Panc1 (cell line): Measurements from ENCODE around the gene SEZ6L. TPM values are rescaled to one million over a fixed set of nuclear protein-coding genes. Genes with fewer than 3 reads are reported as not detected.

Source experiments
- ATAC-seq: fragments of 200-7000 bp; cut with Tn5 transposase; 2 replicates; pipeline ENCODE4 v1.9.1; 2020; ENCODE audit warnings: mild to moderate bottlenecking, moderate library complexity
- BruUV-seq: library from RNA; stranded (reverse); fragments of 400-500 nt; replicated peaks from 2 replicates; lab custom pipeline; 2021; lab: Mats Ljungman, UMichigan
- CTCF ChIA-PET: fragments of 300-600 bp; sonication (Branson Sonifier 250); formaldehyde crosslinking; loops from one replicate; lab custom pipeline; 2022; ENCODE audit warnings: antibody characterized with exemption; lab: Charles Lee
- POLR2A ChIA-PET: fragments of 300-600 bp; sonication (Branson Sonifier 250); formaldehyde crosslinking; loops from one replicate; lab custom pipeline; 2022; ENCODE audit warnings: antibody characterized with exemption; lab: Charles Lee
- DNase-seq: peaks from one replicate; pipeline ENCODE4 v3.0.0-alpha.2; 2010; ENCODE audit warnings: low read depth, low spot score
- H3K27ac ChIP-seq: 2 replicates; pipeline ENCODE4 v1.5.1; 2011; ENCODE audit warnings: mild to moderate bottlenecking, low read length, inconsistent platforms
- H3K27me3 ChIP-seq: fragments of 200-500 bp; sonication (Bioruptor generic); 2 replicates; pipeline ENCODE4 v1.6.0; 2014; ENCODE audit warnings: low read length, inconsistent platforms; ENCODE audit not compliant: control insufficient read depth, insufficient read depth
- H3K36me3 ChIP-seq: fragments of 200-500 bp; sonication (Bioruptor generic); 2 replicates; pipeline ENCODE4 v1.5.1; 2014; ENCODE audit warnings: inconsistent platforms, mild to moderate bottlenecking, low read length, moderate library complexity; ENCODE audit not compliant: control insufficient read depth, insufficient read depth
- H3K4me1 ChIP-seq: 2 replicates; pipeline ENCODE4 v1.5.1; 2011; ENCODE audit warnings: inconsistent platforms, mild to moderate bottlenecking, low read length, moderate library complexity; ENCODE audit not compliant: control insufficient read depth, insufficient read depth
- H3K4me3 ChIP-seq, 2 experiments: 2 replicates each; pipeline ENCODE4 v1.5.1; 2011 to 2012; ENCODE audit warnings: low read depth in 2 of 2, low read length in 2 of 2, mild to moderate bottlenecking in 2 of 2, inconsistent platforms in 1 of 2, moderate library complexity in 1 of 2
- H3K9me3 ChIP-seq: fragments of 200-500 bp; sonication (Bioruptor generic); 2 replicates; pipeline ENCODE4 v1.5.1; 2014; ENCODE audit warnings: low read depth, mild to moderate bottlenecking, inconsistent platforms, low read length, moderate library complexity; ENCODE audit not compliant: control insufficient read depth, insufficient read depth
- CTCF ChIP-seq: fragments of 450-650 bp; IDR thresholded peaks from 2 replicates; pipeline ENCODE4 v1.5.1; 2017; ENCODE audit warnings: mild to moderate bottlenecking
- POLR2AphosphoS5 ChIP-seq: IDR thresholded peaks from 2 replicates; pipeline ENCODE4 v1.6.1; 2012; ENCODE audit warnings: mild to moderate bottlenecking, low read depth, low read length, moderate library complexity
- REST ChIP-seq, 2 experiments: IDR thresholded peaks; 2 replicates each; pipeline ENCODE4 v1.6.1; 2011 to 2012; ENCODE audit warnings: low read depth in 2 of 2, control low read depth in 1 of 2, low read length in 1 of 2, mild to moderate bottlenecking in 1 of 2, moderate library complexity in 1 of 2; ENCODE audit not compliant: insufficient read depth in 1 of 2
- SIN3A ChIP-seq: IDR thresholded peaks from 2 replicates; pipeline ENCODE4 v1.6.1; 2012; ENCODE audit warnings: low read depth, mild to moderate bottlenecking, low read length, moderate library complexity, borderline replicate concordance; ENCODE audit not compliant: insufficient read depth
- TCF7L2 ChIP-seq: IDR thresholded peaks from 2 replicates; pipeline ENCODE4 v1.6.1; 2011; ENCODE audit warnings: mild to moderate bottlenecking, low read depth, low read length, inconsistent platforms
- in situ Hi-C: cut with HindIII; loops from 2 replicates; pipeline ENCODE4 v1.10.0; 2016; ENCODE audit warnings: low sequenced_read_pairs, low pct_unique_long_range_greater_than_20kb
- intact Hi-C: fragments of 100-400 bp; cut with micrococcal nuclease; formaldehyde crosslinking; loops from one replicate; pipeline ENCODE4 v1.10.0; 2022; ENCODE audit not compliant: unreplicated experiment
- total RNA-seq: library from RNA; stranded (reverse); gene quantifications from one replicate; pipeline ENCODE4 v1.2.1, GENCODE V29; 2021; ENCODE audit not compliant: unreplicated experiment

Gene SEZ6L
- total RNA-seq, 1 experiment from 2014 or later: not detected

GRCh38 chr22:26194313-26194712 is 25.1 kb downstream of the SEZ6L start:
- H3K27ac ChIP-seq: no peak overlapping the region
- no peak for TF ChIP-seq CTCF
- TF ChIP-seq SIN3A: no peak
- TF ChIP-seq TCF7L2: no peak
- TF ChIP-seq REST (IDR thresholded peaks at IDR 0.05; ENCODE audit: insufficient read depth in 1 of 2, low read depth in 2 of 2, low read length in 1 of 2): no peak
- no peak for TF ChIP-seq POLR2AphosphoS5
- CTCF ChIA-PET: no interaction called here
- no peaks in the 10 kb centered on the region for H3K36me3 ChIP-seq
- intact Hi-C loops: no loop called here
- H3K27me3 ChIP-seq: no peaks in the 10 kb centered on the region
- BruUV-seq: no TSS peak
- no peak overlapping the region for H3K4me3 ChIP-seq
- no peak for ATAC-seq
- no peak for DNase-seq
- POLR2A ChIA-PET: no interaction called here
- in situ Hi-C loops: no loop called here
- no peaks in the 10 kb centered on the region for H3K4me1 ChIP-seq
- no peaks in the 10 kb centered on the region for H3K9me3 ChIP-seq

DNA sequence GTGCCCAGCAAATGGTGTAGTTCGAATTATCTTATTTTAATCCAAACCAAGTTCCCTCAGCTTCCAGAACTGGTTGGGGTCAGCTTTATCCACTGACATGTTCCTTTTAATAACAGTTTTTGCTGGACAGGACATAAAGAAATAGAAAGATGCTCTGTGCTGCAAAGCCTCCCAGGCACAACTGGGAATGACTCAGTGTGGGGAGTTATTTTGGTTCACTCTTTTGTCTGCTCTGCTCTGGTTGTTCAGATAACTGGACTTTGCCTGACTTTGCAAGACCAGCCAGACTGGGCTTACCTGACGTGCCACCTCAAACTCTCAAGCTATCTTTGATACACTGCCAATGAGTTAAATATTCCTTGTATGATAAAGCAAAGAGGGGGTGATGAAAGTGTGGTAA is 25.6 kb downstream of the SEZ6L start:
- H3K4me1 ChIP-seq: no peaks in the 10 kb centered on the region
- ATAC-seq (no peak), DNase-seq (no peak)
- POLR2A ChIA-PET: no interaction called here
- H3K27me3 ChIP-seq: no peaks in the 10 kb centered on the region
- H3K27ac ChIP-seq: no peak overlapping the region
- in situ Hi-C loops (no loop called here), intact Hi-C loops (no loop called here)
- no peaks in the 10 kb centered on the region for H3K9me3 ChIP-seq
- TF ChIP-seq REST (IDR thresholded peaks at IDR 0.05; ENCODE audit: insufficient read depth in 1 of 2, low read depth in 2 of 2, low read length in 1 of 2): no peak
- TF ChIP-seq SIN3A: no peak
- no peak for TF ChIP-seq CTCF
- TF ChIP-seq POLR2AphosphoS5: no peak
- TF ChIP-seq TCF7L2: no peak
- H3K4me3 ChIP-seq: no peak overlapping the region
- H3K36me3 ChIP-seq: no peaks in the 10 kb centered on the region
- CTCF ChIA-PET: no interaction called here
- no TSS peak for BruUV-seq
